WERI-Rb-1 (cell line): Measurements from ENCODE around the gene SLFNL1.

Source experiments
- DNase-seq: peaks from one replicate; pipeline ENCODE4 v3.0.0-alpha.2; 2020
- H3K27ac ChIP-seq: fragments of 250-450 bp; sonication (Bioruptor Pico); 2 replicates; pipeline ENCODE4 v1.5.1; 2020; ENCODE audit warnings: mild to moderate bottlenecking, moderate library complexity
- H3K27me3 ChIP-seq: fragments of 250-450 bp; sonication (Bioruptor Pico); 2 replicates; pipeline ENCODE4 v1.5.1; 2021; ENCODE audit warnings: mild to moderate bottlenecking, low read depth, moderate library complexity; ENCODE audit not compliant: insufficient read depth, severe bottlenecking
- H3K36me3 ChIP-seq: fragments of 250-450 bp; sonication (Bioruptor Pico); 2 replicates; pipeline ENCODE4 v1.5.1; 2020; ENCODE audit warnings: mild to moderate bottlenecking, moderate library complexity
- H3K4me3 ChIP-seq: 2 replicates; pipeline ENCODE4 v1.5.1; 2011; ENCODE audit warnings: low read depth, mild to moderate bottlenecking, control low read depth, low read length
- H3K9me3 ChIP-seq: fragments of 250-450 bp; sonication (Bioruptor Pico); 2 replicates; pipeline ENCODE4 v1.5.1; 2021; ENCODE audit warnings: mild to moderate bottlenecking, moderate library complexity; ENCODE audit not compliant: severe bottlenecking
- CTCF ChIP-seq: IDR thresholded peaks from 2 replicates; pipeline ENCODE4 v1.5.1; 2011; ENCODE audit warnings: low read depth, mild to moderate bottlenecking, control low read depth, inconsistent platforms, low read length

SLFNL1 gene

GRCh38 chr1:41013024-41013423 lies 8.5 kb downstream of the SLFNL1 start:
- Histone ChIP-seq H3K36me3 (peaks cover 91% of the 10 kb centered on the region), H3K4me3 (no peak overlapping the region), H3K27ac (no peak overlapping the region), H3K27me3 (no peaks in the 10 kb centered on the region), H3K9me3 (no peaks in the 10 kb centered on the region)
- DNase-seq = no peak
- TF ChIP-seq CTCF = no peak

- H3K27me3 ChIP-seq = no peaks in the 10 kb centered on the region
- no peak for TF ChIP-seq CTCF
- H3K4me3 ChIP-seq = no peak overlapping the region
- H3K27ac ChIP-seq = no peak overlapping the region
- peaks cover 94% of the 10 kb centered on the region for H3K36me3 ChIP-seq
- no peak for DNase-seq
- no peaks in the 10 kb centered on the region for H3K9me3 ChIP-seq
Observed at GRCh38 chr1:41010345-41010744, 11.2 kb downstream of the SLFNL1 start.

GRCh38 chr1:41009466-41009865 lies 12.1 kb downstream of the SLFNL1 start:
- no peak for TF ChIP-seq CTCF
- Histone ChIP-seq H3K27ac (no peak overlapping the region), H3K4me3 (no peak overlapping the region), H3K36me3 (peaks cover 95% of the 10 kb centered on the region), H3K27me3 (no peaks in the 10 kb centered on the region), H3K9me3 (no peaks in the 10 kb centered on the region)
- DNase-seq = no peak

- Histone ChIP-seq H3K27me3 (no peaks in the 10 kb centered on the region), H3K36me3 (peaks cover 100% of the 10 kb centered on the region), H3K9me3 (no peaks in the 10 kb centered on the region), H3K4me3 (no peak overlapping the region), H3K27ac (no peak overlapping the region)
- DNase-seq = no peak
- TF ChIP-seq CTCF = no peak
Observed at GRCh38 chr1:41006942-41007865, 14.3 kb downstream of the SLFNL1 start.

- no peak for TF ChIP-seq CTCF
- H3K4me3 ChIP-seq = no peak overlapping the region
- no peaks in the 10 kb centered on the region for H3K9me3 ChIP-seq
- H3K36me3 ChIP-seq = peaks cover 100% of the 10 kb centered on the region
- no peak overlapping the region for H3K27ac ChIP-seq
- DNase-seq = no peak
- H3K27me3 ChIP-seq = no peaks in the 10 kb centered on the region
Observed at GRCh38 chr1:41005876-41006275, 15.6 kb downstream of the SLFNL1 start.
